NCI-H146 treated with DMSO at 0.1 percent for 48 hours (cell line): ENCODE measurements around the gene TEAD3.
A peak's percentile ranks its signal among the peaks of the same experiment; 100 is the strongest.

Experiments
- DNase-seq: peaks from one replicate; lab custom pipeline; 2025; ENCODE audit not compliant: unreplicated experiment; lab: John Stamatoyannopoulos, UW

The TEAD3 gene

GRCh38 chr6:35477028-35477427 lies 19.9 kb downstream of the TEAD3 start:
- no peak for DNase-seq

GRCh38 chr6:35476004-35476403 lies 20.9 kb downstream of the TEAD3 start:
- DNase-seq, result no peak

- DNase-seq, result no peak
Observed at GRCh38 chr6:35475573-35475972, 21.3 kb downstream of the TEAD3 start.

- no peak for DNase-seq
Observed at GRCh38 chr6:35474942-35475570, 21.8 kb downstream of the TEAD3 start.

GRCh38 chr6:35474131-35474941 lies 22.5 kb downstream of the TEAD3 start:
- no peak for DNase-seq

- no peak for DNase-seq
Observed at GRCh38 chr6:35473850-35474130, 23.1 kb downstream of the TEAD3 start.

- no peak for DNase-seq
Observed at GRCh38 chr6:35473075-35473849, 23.6 kb downstream of the TEAD3 start.

- DNase-seq, result no peak
Observed at GRCh38 chr6:35471836-35472345, 25.0 kb downstream of the TEAD3 start.

GRCh38 chr6:35470663-35471120 lies 26.2 kb downstream of the TEAD3 start:
- DNase-seq, result no peak

- DNase-seq, result no peak
Observed at GRCh38 chr6:35469751-35470662, 26.9 kb downstream of the TEAD3 start.

GRCh38 chr6:35468980-35469750 lies 27.7 kb downstream of the TEAD3 start:
- no peak for DNase-seq

GRCh38 chr6:35468181-35468979 lies 28.5 kb downstream of the TEAD3 start, which contains the start of gene RPL10A:
Gene RPL10A (plus strand): TSS chr6:35468401. CDS start chr6:35468435, 34 bp downstream.
- peak; percentile 88 for DNase-seq

- DNase-seq, result no peak
Observed at GRCh38 chr6:35465646-35466045, 31.2 kb downstream of the TEAD3 start.

- DNase-seq, result no peak
Observed at GRCh38 chr6:35463292-35463691, 33.6 kb downstream of the TEAD3 start.

GRCh38 chr6:35461270-35461669 lies 35.6 kb downstream of the TEAD3 start:
- DNase-seq, result no peak

GRCh38 chr6:35457907-35458306 lies 39.0 kb downstream of the TEAD3 start:
- DNase-seq, result no peak

- no peak for DNase-seq
Observed at GRCh38 chr6:35454391-35455110, 42.3 kb downstream of the TEAD3 start.

GRCh38 chr6:35453236-35453635 lies 43.6 kb downstream of the TEAD3 start:
- no peak for DNase-seq
